ENCODE measurements around the gene XPR1.
"Not testable (repeated sequence)": the region's sequence is repeated elsewhere in the genome, so short reads cannot be mapped to it uniquely, and the experiment has no call there.

Gene XPR1

DNA sequence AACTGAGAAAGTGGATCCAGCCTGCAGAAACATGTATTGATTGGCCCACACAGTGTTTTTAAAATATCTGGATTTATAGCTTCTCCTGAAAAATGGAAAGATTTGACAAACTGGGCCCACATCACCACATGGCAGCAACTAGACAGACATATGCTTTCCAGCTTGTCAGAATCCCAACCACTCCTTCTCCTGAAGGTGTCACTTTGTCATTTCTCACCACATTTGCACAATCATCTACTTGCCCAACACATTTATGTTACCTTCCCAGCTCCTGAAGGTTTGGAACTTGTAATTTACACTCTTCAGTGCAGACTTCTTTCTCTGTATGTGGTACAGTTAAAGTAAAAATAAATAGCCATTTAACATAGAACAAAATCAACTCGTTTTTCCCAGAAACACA lies 154.8 kb downstream of the XPR1 start:
- no peak for DNase-seq

DNA sequence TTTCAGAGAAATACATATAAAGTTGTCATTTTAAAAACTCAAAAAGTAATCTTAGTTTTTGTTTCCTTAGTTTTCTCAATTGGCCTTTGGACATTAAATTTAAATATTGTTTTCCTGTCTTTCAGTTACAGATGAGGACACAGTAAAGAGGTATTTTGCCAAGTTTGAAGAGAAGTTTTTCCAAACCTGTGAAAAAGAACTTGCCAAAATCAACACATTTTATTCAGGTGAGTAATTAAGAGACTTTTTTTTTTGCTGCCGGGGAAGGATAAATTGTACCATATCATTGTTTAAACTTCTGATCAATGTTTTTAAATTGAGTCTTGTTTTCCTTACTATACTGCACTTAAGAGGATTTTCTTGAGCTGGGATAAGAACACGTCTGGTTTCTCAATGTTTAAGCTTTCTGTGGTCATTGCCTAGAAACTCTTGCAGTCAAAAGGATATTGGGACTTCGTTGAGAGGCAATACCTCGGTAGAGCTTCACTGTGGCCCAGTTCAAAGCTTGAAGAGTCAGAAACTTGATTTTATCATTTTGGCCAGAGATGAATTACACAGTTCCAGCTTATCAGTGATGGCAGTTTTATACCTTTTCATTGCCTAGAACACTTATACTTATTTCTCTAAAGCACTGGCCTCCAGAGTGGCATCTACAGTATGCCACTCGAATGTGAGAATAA lies 155.9 kb downstream of the XPR1 start:
- no peak for DNase-seq

DNA sequence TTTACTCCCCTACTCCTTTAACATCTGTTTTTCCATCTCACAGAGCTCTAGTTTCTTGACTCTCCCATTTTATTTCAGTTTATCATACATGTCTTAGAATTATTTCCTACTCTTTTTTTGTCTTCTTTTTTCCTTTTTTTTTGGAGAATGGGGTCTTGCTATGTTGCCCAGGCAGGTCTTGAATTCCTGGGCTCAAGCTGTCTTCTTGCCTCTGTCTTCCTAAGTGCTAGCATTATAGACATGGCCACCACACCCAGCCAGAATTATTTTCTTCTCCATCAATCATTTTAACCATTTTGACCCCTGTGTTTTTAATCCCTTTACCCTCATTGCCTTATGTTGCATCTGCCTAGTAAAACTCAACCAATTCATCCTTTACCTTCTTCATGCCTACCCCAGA lies 157.6 kb downstream of the XPR1 start:
- DNase-seq = no peak

GRCh38 chr1:180791152-180791551 lies 159.3 kb downstream of the XPR1 start:
- DNase-seq = not testable (repeated sequence)

- DNase-seq = no peak
Measured at GRCh38 chr1:180791806-180792205, 160.0 kb downstream of the XPR1 start.

DNA sequence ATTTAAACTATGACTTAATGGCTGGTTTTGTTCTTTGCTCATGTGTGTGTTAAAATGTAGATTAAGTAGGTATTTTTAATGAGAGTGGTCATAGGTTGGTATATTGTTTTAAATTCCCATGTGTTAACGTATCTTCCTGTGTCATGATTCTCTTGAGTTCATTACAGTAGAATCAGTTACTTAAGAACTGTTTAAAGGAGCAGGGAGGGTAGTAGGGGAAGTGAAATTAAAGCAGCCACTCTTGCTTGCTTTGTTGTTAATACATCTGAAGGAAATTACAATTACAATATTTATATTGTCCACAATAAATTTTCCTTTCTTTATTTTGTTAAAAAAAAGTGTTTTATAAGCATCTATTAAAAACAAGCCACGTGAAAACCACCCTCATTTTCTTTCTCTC lies 161.6 kb downstream of the XPR1 start:
- DNase-seq = no peak

- DNase-seq = no peak
Measured at GRCh38 chr1:180796897-180797640, 165.2 kb downstream of the XPR1 start.

DNA sequence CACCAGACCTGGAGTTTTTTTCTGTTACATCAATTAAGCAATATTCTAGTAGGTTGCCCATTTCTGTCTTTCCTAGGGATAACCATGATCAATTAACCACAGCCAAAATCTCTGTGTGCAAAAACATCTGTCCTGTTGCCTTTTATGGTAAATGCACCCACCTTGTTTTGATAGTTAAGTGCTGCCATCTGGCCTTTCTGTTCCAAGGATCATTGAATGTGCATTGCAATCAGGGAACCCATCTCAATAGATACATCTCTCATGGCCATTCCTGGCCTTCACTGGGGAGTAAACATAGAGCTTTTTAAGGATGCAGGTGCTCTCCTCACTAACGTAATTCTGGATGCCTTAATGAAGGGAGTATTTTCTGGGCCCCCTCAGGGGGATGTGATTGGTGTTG lies 169.1 kb downstream of the XPR1 start:
- DNase-seq = no peak

DNA sequence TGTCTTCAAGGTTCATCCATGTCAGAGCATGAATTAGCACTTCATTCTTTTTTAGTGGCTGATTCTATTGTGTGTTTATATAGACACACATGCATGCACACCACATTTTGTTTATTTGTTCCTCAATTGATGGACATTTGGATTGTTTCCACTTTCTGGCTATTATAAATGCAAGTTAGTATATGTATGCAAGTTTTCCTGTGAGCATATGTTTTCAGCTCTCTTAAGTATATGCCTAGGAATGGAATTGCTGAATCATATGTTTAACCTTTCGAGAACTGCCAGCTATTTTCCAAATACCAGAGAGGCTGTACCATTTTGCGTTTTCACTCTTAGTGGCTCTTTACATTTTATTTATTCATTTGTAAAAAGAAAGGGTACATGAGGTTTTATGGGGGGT lies 171.0 kb downstream of the XPR1 start:
- DNase-seq = no peak

GRCh38 chr1:180805316-180805715 lies 173.5 kb downstream of the XPR1 start:
- DNase-seq = no peak

DNA sequence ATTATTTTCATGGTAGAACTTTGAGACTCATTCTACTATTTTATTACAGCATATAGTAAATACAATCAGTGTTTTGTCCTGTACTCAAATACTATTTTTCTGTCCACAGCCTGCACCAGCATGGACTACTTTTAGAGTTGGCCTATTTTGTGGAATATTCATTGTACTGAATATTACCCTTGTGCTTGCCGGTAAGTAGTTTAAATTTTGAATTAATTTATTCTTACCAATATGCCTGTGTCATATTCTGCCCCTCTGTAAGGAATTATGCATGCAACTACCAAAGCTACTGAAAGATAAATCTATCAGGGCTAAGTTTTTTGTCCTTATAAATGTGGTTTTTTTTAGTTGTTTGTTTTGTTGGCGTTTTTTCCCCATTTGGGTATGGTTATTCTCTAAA lies 179.5 kb downstream of the XPR1 start:
- no peak for DNase-seq

- DNase-seq = no peak
Measured at GRCh38 chr1:180811886-180812285, 180.1 kb downstream of the XPR1 start.

DNA sequence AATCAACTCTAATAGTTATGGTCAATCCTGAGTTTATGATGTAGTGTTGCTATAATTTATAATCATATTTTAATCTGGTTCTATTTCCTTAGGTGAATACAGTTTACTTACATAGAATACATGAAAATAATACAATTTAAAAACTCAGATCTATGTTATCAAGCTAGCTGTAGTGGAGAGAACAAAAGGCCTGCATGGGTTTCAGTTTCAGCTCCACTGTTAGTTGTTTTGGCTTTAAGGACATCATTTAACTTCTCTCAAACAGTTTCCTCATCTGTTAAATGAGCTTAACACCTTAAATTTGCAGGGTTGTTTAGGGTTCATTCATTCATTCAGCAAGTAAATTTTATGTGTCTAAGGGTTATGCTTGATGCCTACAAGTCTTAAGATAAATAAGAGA lies 182.4 kb downstream of the XPR1 start:
- DNase-seq = no peak

- DNase-seq = no peak
Measured at GRCh38 chr1:180815188-180815587, 183.4 kb downstream of the XPR1 start.

DNA sequence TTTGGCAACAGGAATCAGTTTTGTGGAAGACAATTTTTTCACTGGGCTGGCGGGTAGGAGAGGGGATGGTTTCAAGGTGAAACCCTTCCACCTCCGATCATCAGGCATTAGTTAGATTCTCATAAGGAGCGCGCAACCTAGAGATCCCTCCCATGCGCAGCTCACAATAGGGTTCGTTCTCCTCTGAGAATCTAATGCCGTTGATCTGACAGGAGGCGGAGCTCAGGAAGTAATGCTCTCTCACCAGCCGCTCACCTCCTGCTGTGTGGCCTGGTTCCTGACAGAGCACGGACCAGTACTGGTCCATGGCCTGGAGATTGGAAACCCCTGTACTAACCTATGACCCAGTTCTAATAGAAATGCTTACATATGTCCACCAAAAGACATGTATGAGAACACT lies 184.3 kb downstream of the XPR1 start:
- DNase-seq = no peak

DNA sequence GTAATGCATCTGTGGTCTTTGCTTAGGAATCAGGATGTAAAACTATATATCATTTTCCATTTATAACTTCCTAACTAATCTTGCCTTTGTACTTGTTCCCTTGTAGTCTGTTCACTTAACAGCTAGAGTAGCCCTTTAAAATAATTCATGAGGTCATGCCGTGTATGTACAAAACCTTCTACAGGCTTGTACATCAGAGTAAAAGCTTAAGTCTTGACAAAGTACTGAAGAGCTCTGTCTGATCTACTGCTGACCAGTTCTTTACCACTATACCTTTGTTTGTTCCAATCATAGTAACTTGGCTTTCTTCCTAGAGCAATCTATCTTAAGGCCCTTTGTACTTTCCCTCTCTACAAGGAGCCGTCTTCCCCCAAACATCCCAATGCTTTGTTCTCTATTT lies 190.1 kb downstream of the XPR1 start:
- no peak for DNase-seq

DNA sequence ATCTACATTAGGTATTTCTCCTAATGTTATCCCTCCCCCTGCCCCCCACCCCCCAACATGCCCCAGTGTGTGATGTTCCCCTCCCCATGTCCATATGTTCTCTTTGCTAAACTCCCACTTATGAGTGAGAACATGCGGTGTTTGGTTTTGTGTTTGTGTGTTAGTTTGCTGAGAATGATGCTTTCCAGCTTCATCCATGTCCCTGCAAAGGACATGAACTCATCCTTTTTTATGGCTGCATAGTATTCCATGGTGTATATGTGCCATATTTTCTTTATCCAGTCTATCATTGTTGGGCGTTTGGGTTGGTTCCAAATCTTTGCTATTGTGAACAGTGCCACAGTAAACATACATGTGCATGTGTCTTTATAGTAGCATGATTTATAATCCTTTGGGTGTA lies 199.7 kb downstream of the XPR1 start:
- DNase-seq = not testable (repeated sequence)

- DNase-seq = not testable (repeated sequence)
Measured at GRCh38 chr1:180833180-180833579, 201.4 kb downstream of the XPR1 start.

DNA sequence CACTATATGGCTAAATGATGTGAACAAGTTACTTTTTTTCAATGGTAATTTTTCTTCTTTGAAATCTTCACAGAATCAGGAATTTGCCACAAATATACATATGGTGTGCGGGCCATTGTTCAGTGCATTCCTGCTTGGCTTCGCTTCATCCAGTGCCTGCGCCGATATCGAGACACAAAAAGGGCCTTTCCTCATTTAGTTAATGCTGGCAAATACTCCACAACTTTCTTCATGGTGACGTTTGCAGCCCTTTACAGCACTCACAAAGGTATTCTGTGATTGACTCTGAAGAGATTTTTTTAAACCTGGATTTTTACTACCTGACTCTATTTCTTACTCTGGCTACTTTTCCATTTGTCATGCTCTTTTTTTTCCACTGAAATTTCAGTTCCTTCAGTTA lies 204.6 kb downstream of the XPR1 start:
- no peak for DNase-seq

DNA sequence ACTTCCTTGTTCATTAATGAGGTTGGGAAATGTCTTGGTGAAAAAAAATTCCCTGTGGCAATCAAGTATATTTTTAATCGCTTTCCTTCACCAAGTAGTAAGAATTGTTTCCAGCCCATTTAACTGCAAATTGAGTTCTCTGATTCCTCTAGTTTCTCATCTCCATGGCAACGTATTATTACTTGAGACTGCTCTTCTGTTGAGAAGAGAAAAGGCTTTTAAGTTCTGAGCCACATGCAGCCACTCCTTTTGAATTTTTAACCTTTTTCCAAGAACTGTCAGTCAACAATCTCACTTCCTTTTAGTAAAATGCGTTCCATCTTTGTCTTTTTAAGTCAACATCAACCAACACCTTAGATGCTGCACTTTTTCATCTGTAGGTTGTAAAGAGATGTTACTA lies 205.2 kb downstream of the XPR1 start:
- no peak for DNase-seq

GRCh38 chr1:180838535-180838934 lies 206.7 kb downstream of the XPR1 start:
- DNase-seq = no peak

- DNase-seq = no peak
Measured at GRCh38 chr1:180839547-180839946, 207.7 kb downstream of the XPR1 start.

GRCh38 chr1:180841415-180841814 lies 209.6 kb downstream of the XPR1 start:
- DNase-seq = no peak

- no peak for DNase-seq
Measured at GRCh38 chr1:180842052-180842451, 210.2 kb downstream of the XPR1 start.
